ENCODE data around the gene OCIAD2.

DNA sequence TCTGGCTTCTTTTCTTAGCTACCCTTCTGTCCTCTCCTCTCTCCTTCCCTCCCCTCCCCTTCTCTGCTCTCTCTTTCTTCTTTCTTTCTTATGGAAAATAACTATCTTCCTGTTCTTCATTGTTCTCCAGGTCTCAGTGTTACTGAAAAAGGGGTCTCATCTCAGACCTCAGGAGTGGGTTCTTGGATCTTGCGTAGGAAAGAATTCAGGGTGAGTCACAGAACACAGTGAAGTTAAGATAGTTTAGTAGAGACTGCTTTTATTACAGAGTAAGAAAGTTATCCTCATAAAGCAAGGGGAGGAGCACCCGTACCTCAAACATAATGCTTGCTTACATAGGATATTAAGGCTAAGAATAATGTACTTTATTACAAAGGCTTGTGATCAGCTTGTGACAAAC is 47.7 kb upstream of the OCIAD2 start:
- TF ChIP-seq, protein P1, sequence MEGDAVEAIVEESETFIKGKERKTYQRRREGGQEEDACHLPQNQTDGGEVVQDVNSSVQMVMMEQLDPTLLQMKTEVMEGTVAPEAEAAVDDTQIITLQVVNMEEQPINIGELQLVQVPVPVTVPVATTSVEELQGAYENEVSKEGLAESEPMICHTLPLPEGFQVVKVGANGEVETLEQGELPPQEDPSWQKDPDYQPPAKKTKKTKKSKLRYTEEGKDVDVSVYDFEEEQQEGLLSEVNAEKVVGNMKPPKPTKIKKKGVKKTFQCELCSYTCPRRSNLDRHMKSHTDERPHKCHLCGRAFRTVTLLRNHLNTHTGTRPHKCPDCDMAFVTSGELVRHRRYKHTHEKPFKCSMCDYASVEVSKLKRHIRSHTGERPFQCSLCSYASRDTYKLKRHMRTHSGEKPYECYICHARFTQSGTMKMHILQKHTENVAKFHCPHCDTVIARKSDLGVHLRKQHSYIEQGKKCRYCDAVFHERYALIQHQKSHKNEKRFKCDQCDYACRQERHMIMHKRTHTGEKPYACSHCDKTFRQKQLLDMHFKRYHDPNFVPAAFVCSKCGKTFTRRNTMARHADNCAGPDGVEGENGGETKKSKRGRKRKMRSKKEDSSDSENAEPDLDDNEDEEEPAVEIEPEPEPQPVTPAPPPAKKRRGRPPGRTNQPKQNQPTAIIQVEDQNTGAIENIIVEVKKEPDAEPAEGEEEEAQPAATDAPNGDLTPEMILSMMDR (IDR thresholded peaks at IDR 0.05; ENCODE audit: low read depth, low read length, missing input control), result no peak
- TF ChIP-seq, protein P2, sequence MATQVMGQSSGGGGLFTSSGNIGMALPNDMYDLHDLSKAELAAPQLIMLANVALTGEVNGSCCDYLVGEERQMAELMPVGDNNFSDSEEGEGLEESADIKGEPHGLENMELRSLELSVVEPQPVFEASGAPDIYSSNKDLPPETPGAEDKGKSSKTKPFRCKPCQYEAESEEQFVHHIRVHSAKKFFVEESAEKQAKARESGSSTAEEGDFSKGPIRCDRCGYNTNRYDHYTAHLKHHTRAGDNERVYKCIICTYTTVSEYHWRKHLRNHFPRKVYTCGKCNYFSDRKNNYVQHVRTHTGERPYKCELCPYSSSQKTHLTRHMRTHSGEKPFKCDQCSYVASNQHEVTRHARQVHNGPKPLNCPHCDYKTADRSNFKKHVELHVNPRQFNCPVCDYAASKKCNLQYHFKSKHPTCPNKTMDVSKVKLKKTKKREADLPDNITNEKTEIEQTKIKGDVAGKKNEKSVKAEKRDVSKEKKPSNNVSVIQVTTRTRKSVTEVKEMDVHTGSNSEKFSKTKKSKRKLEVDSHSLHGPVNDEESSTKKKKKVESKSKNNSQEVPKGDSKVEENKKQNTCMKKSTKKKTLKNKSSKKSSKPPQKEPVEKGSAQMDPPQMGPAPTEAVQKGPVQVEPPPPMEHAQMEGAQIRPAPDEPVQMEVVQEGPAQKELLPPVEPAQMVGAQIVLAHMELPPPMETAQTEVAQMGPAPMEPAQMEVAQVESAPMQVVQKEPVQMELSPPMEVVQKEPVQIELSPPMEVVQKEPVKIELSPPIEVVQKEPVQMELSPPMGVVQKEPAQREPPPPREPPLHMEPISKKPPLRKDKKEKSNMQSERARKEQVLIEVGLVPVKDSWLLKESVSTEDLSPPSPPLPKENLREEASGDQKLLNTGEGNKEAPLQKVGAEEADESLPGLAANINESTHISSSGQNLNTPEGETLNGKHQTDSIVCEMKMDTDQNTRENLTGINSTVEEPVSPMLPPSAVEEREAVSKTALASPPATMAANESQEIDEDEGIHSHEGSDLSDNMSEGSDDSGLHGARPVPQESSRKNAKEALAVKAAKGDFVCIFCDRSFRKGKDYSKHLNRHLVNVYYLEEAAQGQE (IDR thresholded peaks at IDR 0.05), result no peak
- TF ChIP-seq RXRA (IDR thresholded peaks at IDR 0.05) (no peak), TAF1 (conservative IDR thresholded peaks at IDR 0.05) (no peak), RAD21 (IDR thresholded peaks at IDR 0.05) (no peak), GABPA (IDR thresholded peaks at IDR 0.05 in 1 of 2, conservative IDR thresholded peaks at IDR 0.05 in 1 of 2) (no peak), FOXA1 (IDR thresholded peaks at IDR 0.05) (no peak), JUND (IDR thresholded peaks at IDR 0.05) (no peak), HNF4G (IDR thresholded peaks at IDR 0.05) (no peak)
